Omental fat pad (tissue), 4 donors: Measurements from ENCODE around the gene VANGL2. TPM values are rescaled to one million over a fixed set of nuclear protein-coding genes. Genes with fewer than 3 reads are reported as not detected.

Source experiments
- ATAC-seq: fragments of 150-250 bp; one replicate; pipeline ENCODE4 v1.9.1; 2016; ENCODE audit warnings: mild to moderate bottlenecking, moderate library complexity; ENCODE audit not compliant: low FRiP score
- DNase-seq: peaks from one replicate; pipeline ENCODE4 v3.0.0-alpha.2; 2019; ENCODE audit warnings: low spot score
- total RNA-seq, 4 donors: library from RNA; depleted of rRNA; stranded (reverse); fragments of >200 nt; gene quantifications; one replicate each; pipeline ENCODE4 v1.1.0, GENCODE V29; 2016
- TF ChIP-seq, protein P1 (sequence below), 3 donors: fragments of 450-650 bp; IDR thresholded peaks; one replicate each; pipeline ENCODE4 v1.5.1; 2016 to 2017; ENCODE audit warnings: antibody characterized with exemption in 3 of 3, mild to moderate bottlenecking in 3 of 3, moderate library complexity in 2 of 3

Gene VANGL2
- total RNA-seq, 4 donors from 2014 or later = 0.36 to 2.0 (median 1.0) TPM

DNA sequence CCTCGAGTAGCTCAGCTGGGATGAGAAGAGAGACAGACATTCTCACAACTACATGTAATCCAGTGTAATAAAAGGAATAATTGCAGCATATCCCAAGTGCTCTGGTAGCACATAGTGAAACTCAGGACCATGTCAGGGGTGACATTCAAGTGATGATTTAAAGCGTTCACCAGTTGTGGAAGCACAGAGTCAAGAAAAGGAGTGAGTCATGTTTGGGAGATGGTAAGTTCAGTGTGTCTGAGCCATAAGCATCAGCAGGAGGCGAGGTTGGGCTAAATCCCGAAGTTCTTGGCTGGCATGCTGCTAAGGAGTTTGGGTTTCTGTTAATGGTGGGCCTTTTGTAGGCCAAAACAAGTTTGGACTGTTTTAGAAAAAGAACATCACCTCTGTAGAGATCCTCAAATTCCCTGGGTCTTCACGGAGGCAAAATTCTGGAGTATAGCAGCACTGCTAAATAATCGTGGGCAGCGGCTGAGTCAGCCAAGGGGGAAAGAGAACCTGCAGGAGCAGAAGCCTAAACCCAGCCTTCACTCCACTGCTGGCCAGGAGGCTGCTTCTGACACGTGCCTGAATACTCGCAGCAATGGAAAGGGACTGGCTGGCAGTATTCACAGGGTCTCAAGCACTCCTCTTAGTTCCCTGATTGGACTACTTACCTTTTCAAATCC is 40.7 kb upstream of the VANGL2 start:
- ATAC-seq = no peak
- DNase-seq = no peak
- TF ChIP-seq, protein P1, sequence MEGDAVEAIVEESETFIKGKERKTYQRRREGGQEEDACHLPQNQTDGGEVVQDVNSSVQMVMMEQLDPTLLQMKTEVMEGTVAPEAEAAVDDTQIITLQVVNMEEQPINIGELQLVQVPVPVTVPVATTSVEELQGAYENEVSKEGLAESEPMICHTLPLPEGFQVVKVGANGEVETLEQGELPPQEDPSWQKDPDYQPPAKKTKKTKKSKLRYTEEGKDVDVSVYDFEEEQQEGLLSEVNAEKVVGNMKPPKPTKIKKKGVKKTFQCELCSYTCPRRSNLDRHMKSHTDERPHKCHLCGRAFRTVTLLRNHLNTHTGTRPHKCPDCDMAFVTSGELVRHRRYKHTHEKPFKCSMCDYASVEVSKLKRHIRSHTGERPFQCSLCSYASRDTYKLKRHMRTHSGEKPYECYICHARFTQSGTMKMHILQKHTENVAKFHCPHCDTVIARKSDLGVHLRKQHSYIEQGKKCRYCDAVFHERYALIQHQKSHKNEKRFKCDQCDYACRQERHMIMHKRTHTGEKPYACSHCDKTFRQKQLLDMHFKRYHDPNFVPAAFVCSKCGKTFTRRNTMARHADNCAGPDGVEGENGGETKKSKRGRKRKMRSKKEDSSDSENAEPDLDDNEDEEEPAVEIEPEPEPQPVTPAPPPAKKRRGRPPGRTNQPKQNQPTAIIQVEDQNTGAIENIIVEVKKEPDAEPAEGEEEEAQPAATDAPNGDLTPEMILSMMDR (IDR thresholded peaks at IDR 0.05) = no peak

DNA sequence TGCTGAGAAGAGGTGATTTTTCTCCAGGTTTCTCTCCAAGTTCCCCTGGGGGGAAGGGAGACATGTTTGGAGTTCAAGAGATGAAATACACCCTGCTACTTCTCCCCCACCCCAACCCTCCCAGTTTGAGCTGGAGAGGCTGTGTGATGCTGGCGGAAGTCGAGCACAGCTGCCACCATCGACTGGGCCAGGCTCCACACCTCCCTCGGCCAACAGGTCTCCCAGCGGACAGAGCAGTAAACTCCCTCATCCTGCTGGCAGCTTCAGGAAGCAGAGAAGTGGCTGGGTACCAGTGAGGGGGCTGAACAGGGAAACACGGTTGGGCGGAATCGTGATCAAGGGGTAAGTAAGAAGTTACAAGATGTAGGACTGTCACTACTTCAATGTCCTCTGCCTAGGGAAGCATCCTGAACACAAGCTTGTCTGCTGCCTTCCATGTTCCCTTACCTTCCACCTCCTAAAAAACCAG is 40.1 kb upstream of the VANGL2 start:
- TF ChIP-seq, protein P1 (IDR thresholded peaks at IDR 0.05) = no peak
- DNase-seq (no peak), ATAC-seq (no peak)

DNA sequence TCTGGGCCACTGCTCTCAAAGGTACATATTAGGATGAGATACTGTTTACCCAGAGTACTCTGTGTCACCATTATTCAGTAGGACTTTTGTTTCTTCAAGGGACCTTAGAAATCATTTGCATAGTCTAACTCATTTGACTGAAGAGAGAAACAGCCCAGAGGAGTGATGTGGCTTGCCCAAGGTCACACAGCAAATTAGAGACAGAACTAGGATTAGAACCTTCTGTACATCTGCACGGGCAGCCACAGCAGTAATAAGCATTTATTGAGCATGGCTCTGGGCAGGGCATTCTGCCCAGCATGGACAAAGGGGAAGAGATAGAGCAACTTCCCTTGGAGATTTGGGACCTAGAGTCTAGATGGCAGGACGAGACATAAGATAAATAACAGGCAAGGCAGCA is 39.2 kb upstream of the VANGL2 start:
- ATAC-seq (no peak), DNase-seq (no peak)
- TF ChIP-seq, protein P1 (IDR thresholded peaks at IDR 0.05) = no peak

DNA sequence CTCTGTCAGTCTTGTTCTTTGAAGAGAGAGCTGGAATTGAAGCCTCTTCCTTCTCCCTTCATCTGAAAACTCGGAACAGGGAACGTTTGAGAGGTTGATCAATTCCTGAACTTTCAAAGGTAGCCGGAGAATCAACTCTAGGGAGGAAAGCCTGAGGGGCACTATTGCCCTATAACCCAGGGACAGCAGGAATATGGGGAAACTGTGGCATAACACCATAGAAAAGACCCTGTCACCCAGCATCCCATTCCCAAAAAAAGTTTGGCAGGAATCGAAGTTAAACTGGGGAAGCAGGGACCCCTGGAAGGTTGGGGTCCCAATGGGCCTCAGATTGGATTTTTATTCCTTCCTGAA is 38.6 kb upstream of the VANGL2 start:
- DNase-seq (no peak), ATAC-seq (no peak)
- TF ChIP-seq, protein P1 (IDR thresholded peaks at IDR 0.05) = no peak

DNA sequence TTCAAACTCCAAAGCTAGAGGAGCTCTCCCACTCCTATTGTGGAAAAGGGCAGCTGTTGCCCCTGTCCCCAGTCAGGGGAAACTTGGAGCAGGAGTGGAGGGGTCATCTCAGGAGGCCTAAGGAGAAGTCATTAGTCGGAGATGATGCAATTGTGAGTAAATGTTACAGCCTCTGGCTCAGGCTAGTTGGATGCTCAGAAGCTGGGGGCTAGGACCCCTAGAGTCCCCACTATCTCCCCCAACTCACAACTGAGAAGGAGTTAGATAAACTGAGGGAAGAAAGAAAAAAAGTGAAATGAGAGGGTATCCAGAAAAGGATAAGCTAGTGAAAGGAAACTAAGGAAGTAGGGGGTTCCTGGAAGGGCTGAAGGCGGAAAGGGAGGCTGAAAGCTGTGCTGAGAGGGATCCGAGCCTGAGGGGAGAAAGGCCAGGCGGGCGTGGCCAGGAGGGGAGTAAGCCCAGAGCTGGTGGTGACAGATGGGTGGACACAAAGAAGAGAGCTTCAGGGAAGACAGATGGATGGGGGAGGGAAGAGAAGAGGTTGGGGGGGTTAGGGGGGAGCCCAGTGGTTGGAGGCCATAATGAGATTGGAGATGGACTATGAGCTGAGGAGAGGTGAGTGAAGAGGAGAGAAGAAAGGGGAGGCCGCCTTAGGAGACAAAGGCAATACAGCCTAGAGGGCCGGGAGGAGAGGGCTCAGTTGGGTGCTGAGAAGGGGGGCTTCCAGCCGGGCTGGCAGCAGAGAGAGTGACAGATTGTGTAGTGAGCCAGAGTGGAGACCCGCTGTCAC is 38.0 kb upstream of the VANGL2 start:
- TF ChIP-seq, protein P1 (IDR thresholded peaks at IDR 0.05) = no peak
- DNase-seq (no peak), ATAC-seq (no peak)

DNA sequence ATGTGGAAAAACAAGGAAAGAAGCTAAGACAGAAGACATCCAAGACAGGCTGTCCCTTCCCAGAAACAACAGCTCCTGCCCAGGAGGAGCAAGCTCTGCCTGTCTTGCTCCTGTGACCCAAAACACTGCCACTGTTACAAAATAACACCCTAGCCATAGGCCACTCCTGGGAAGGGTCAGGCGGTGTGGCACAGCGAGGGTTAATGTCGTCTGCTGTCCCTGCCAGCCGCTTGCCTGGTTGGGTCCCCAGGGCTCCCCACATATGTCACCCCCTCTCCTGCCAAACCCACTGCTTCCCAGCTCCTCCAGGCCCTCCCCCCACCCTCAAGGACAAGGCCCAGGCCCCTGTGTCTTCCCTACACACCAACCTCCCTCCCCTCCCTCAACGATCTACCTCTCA is 37.4 kb upstream of the VANGL2 start:
- TF ChIP-seq, protein P1 (IDR thresholded peaks at IDR 0.05) = no peak
- DNase-seq (no peak), ATAC-seq (no peak)
